Measurements from ENCODE around the gene TIMM44.
"Not testable (repeated sequence)": the region's sequence is repeated elsewhere in the genome, so short reads cannot be mapped to it uniquely, and the experiment has no call there.

TIMM44 gene

DNA sequence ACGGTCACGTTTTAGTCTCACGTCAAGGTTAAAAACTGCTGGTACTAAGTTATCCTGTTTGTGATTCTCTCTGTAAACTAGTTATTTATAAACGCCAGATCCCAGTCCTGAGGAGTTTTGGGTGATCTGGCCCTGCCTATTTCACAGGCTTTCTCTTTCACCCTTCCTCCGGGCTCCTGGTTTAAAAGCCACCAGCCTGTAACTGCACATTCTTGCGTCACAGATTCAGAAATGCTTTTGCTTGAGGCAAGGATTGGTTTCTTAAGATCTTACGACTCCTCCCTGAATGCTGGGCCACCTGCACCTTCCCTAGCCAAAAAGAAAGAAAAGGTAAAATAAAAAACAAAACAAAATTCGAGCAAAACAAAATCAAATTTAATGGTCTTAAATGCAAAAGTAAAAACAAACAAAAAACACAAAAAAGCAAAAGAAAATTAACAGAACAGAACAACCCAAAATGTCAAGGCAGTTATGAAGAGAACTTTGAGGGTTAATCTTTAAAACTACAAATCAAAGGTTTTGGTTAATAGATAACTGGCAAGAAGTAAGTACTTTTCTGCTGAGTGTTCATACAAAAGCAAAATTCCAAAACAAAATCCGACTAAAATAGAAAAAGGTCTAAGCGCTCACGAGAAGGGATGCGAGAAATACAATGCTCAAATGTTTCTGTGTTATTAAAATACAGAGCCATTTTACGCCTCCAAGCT, 18.6 kb upstream of the TIMM44 start:
- H3K36me3 ChIP-seq: peaks cover 71% of the 10 kb centered on the region
- H3K9me3 ChIP-seq (ENCODE audit: severe bottlenecking): no peaks in the 10 kb centered on the region
- no peak overlapping the region for H3K27ac ChIP-seq
- H3K27me3 ChIP-seq (ENCODE audit: insufficient read depth, low read depth, severe bottlenecking): no peaks in the 10 kb centered on the region
- no peak overlapping the region for H3K4me3 ChIP-seq (ENCODE audit: low read depth, low read length)
- TF ChIP-seq, protein P1, sequence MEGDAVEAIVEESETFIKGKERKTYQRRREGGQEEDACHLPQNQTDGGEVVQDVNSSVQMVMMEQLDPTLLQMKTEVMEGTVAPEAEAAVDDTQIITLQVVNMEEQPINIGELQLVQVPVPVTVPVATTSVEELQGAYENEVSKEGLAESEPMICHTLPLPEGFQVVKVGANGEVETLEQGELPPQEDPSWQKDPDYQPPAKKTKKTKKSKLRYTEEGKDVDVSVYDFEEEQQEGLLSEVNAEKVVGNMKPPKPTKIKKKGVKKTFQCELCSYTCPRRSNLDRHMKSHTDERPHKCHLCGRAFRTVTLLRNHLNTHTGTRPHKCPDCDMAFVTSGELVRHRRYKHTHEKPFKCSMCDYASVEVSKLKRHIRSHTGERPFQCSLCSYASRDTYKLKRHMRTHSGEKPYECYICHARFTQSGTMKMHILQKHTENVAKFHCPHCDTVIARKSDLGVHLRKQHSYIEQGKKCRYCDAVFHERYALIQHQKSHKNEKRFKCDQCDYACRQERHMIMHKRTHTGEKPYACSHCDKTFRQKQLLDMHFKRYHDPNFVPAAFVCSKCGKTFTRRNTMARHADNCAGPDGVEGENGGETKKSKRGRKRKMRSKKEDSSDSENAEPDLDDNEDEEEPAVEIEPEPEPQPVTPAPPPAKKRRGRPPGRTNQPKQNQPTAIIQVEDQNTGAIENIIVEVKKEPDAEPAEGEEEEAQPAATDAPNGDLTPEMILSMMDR (IDR thresholded peaks at IDR 0.05; ENCODE audit: low read depth, low read length): no peak
- DNase-seq: no peak

DNA sequence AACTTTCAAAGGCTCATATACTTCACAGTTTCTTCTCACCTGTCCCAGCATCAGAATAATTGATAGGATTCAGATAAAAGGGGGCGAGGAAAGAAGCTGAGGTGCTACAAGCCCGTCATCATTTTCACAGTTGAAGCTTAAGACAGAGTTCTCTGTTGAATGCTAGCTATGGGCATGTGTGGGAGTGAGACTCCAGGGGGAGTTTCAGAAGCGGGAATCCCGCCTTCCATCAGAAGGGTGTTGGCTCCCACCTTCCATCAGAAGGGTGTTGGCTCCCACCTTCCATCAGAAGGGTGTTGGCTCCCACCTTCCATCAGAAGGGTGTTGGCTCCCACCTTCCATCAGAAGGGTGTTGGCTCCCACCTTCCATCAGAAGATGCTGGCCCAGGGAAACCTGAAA, 17.6 kb upstream of the TIMM44 start:
- H3K36me3 ChIP-seq: peaks cover 63% of the 10 kb centered on the region
- H3K27me3 ChIP-seq (ENCODE audit: insufficient read depth, low read depth, severe bottlenecking); H3K9me3 ChIP-seq (ENCODE audit: severe bottlenecking); H3K27ac ChIP-seq; H3K4me3 ChIP-seq (ENCODE audit: low read depth, low read length); DNase-seq: not testable (repeated sequence)

DNA sequence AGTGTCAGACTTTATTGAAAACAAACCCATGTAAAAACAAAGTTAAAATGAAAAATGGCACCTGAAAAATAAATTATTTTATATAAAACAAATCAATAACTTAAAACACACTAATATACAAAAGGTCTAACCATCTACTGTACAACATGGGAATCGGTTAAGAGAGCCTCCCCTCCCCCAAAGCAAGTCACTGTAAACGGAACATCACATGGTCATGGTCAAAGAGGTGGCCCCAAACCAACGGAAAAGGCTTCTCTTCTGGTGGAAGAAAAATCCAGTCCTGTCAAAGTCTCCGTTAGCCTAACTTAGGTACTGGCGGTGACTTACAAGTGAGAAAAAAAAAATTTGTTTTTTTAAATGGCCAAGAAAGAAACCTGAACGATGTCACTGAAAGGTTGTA, 15.7 kb upstream of the TIMM44 start:
- no peak for DNase-seq
- H3K4me3 ChIP-seq (ENCODE audit: low read depth, low read length): no peak overlapping the region
- no peaks in the 10 kb centered on the region for H3K9me3 ChIP-seq (ENCODE audit: severe bottlenecking)
- TF ChIP-seq, protein P1 (IDR thresholded peaks at IDR 0.05; ENCODE audit: low read depth, low read length): no peak
- H3K27me3 ChIP-seq (ENCODE audit: insufficient read depth, low read depth, severe bottlenecking): no peaks in the 10 kb centered on the region
- H3K36me3 ChIP-seq: peaks cover 44% of the 10 kb centered on the region
- H3K27ac ChIP-seq: no peak overlapping the region

DNA sequence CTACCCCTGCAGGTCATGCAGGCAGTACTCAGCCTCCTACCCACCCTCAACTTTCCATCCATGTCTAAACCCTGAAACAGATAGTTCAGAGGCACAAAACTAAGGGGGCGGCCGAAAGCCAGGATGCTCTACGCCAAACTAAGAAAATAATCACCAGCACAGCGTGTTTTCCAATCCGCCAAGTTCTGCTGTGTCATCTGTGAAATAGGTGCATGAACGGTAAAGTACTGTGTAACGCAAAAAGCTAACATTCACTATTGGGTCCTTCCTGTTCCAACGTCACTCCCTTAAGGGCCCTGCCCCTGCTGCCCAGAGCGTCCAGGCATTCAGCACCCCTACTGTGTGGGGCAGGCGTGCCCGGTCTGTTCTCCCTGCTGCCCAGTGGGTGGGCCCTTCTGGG, 12.2 kb upstream of the TIMM44 start:
- TF ChIP-seq, protein P1 (IDR thresholded peaks at IDR 0.05; ENCODE audit: low read depth, low read length): no peak
- Histone ChIP-seq H3K9me3 (ENCODE audit: severe bottlenecking) (no peaks in the 10 kb centered on the region), H3K27ac (no peak overlapping the region), H3K36me3 (peaks cover 14% of the 10 kb centered on the region), H3K4me3 (ENCODE audit: low read depth, low read length) (no peak overlapping the region), H3K27me3 (ENCODE audit: insufficient read depth, low read depth, severe bottlenecking) (no peaks in the 10 kb centered on the region)
- no peak for DNase-seq

DNA sequence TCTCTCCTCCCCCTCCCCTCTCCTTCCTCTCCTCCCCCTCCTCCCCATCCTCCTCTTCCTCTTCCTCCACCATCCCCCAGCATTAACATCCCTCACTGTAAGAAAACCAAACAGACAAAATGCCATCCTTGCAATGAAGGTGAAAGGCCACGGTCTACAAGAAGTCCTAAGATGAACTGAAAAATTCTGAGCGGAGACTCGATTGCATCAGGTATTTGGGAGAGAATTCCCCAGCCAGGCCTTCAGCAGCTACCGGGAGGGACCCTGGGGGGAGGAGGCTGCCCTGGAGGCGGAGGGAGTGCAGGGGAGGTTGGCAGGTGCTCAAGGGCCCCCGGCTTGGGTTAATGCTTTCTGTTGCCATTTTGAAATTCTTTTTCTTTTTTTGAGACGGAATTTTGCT, 10.1 kb upstream of the TIMM44 start:
- H3K27me3 ChIP-seq (ENCODE audit: insufficient read depth, low read depth, severe bottlenecking): no peaks in the 10 kb centered on the region
- TF ChIP-seq, protein P1 (IDR thresholded peaks at IDR 0.05; ENCODE audit: low read depth, low read length): no peak
- no peaks in the 10 kb centered on the region for H3K9me3 ChIP-seq (ENCODE audit: severe bottlenecking)
- H3K4me3 ChIP-seq (ENCODE audit: low read depth, low read length): no peak overlapping the region
- no peaks in the 10 kb centered on the region; the same call in 1 of the 2 replicates for H3K36me3 ChIP-seq
- no peak overlapping the region for H3K27ac ChIP-seq
- no peak for DNase-seq

DNA sequence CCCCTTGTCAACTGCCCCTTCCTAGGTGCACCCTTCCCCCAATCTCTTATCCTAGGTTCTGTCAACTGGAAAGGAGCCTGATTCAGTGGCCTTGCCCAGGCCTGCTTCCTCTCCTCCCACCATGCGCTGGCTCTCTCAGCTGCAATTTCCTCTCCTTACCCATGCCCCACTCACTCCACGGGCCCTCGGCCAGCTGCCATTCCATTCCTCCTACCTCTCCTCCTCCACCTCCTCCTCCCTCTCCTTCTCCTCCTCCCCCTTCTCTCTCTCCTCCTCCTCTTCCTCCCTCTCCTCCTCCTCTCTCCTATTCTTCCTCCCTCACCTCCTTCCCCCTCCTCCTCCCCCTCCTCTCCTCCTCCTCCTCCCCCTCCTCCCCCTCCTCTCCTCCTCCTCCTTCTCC, 9.6 kb upstream of the TIMM44 start:
- no peak for DNase-seq
- H3K27ac ChIP-seq: no peak overlapping the region

More for the DNA sequence above, 9.6 kb upstream of the TIMM44 start:
- Histone ChIP-seq H3K36me3 (no peaks in the 10 kb centered on the region; the same call in 1 of the 2 replicates), H3K27me3 (ENCODE audit: insufficient read depth, low read depth, severe bottlenecking) (no peaks in the 10 kb centered on the region), H3K9me3 (ENCODE audit: severe bottlenecking) (no peaks in the 10 kb centered on the region), H3K4me3 (ENCODE audit: low read depth, low read length) (no peak overlapping the region)
- TF ChIP-seq, protein P1 (IDR thresholded peaks at IDR 0.05; ENCODE audit: low read depth, low read length): no peak
